ENCODE data around the gene SGK1.

The SGK1 gene

DNA sequence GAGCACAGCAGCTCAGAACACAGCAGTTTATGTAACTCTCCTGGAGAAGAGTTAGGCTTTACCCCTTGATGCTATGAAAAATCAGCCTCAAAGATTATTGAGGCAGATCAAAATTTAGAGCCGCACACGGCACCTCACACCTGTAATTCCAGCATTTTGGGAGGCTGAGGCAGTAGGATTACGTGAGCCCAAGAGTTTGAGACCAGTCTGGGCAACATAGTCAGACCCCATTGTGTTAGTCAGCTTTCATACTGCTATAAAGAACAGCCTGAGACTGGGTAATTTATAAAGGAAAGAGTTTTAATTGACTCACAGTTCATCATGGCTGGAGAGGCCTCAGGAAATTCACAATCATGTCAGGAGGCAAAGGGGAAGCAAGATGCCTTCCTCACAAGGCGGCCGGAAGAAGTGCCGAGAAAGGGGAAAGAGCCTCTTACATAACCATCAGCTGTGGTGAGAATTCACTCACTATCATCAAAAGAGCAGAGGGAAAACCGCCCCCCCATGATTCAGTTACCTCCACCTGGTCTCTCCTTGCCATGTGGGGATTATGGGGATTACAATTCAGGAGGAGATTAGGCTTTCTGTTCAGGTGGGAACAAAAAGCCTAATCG is 87.7 kb downstream of the SGK1 start:
- H3K27ac ChIP-seq (ENCODE audit: extremely low read depth, low read depth, low read length) = no peak overlapping the region
- POLR2A ChIA-PET = no interaction called here
- CTCF ChIA-PET = interaction anchor here (0.6 to 0.7 kb wide), 2 partner anchors 399 to 1596 kb away, joined by 3 read pairs; no protein-coding TSS in a partner anchor

DNA sequence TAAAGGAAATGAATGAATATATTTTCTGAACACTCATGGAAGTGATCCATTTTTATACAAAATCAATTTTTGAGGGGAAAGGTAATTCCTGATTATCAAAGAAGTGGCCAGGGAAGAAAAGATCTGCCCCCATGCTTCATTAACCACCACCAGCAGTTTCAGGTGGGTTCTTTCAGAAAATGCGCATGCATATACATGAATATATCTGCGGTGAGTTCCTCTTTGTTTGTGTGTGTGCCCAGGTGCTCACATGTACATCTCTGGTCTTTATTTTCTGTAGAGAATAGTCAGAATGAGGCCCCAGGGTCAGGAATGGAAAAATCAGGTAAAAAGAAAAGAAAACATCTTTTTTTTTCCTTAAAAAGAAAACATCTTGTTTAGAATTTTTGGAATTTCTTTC is 88.4 kb downstream of the SGK1 start:
- POLR2A ChIA-PET = no interaction called here
- Histone ChIP-seq H3K4me1 (ENCODE audit: control insufficient read depth, insufficient read depth, low read length) (no peaks in the 10 kb centered on the region), H3K27ac (ENCODE audit: extremely low read depth, low read depth, low read length) (no peak overlapping the region), H3K4me3 (ENCODE audit: low read depth, low read length) (no peak overlapping the region), H3K9me3 (ENCODE audit: control insufficient read depth, insufficient read depth, low read depth, low read length) (no peaks in the 10 kb centered on the region), H3K36me3 (ENCODE audit: control insufficient read depth in 2 of 2, insufficient read depth in 1 of 2, low read length in 2 of 2) (no peaks in the 10 kb centered on the region)
- TF ChIP-seq ZNF768 (tag by site-specific recombination; IDR thresholded peaks at IDR 0.05) = no peak
- TF ChIP-seq ZNF157 (tag by site-specific recombination; IDR thresholded peaks at IDR 0.05) = no peak
- TF ChIP-seq, protein P1, sequence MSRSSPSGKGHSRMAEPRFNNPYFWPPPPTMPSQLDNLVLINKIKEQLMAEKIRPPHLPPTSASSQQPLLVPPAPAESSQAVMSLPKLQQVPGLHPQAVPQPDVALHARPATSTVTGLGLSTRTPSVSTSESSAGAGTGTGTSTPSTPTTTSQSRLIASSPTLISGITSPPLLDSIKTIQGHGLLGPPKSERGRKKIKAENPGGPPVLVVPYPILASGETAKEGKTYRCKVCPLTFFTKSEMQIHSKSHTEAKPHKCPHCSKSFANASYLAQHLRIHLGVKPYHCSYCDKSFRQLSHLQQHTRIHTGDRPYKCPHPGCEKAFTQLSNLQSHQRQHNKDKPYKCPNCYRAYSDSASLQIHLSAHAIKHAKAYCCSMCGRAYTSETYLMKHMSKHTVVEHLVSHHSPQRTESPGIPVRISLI (tag by site-specific recombination; IDR thresholded peaks at IDR 0.05) = no peak
- no peak for TF ChIP-seq ZNF658 (tag by site-specific recombination; IDR thresholded peaks at IDR 0.05)
- TF ChIP-seq, protein P2, sequence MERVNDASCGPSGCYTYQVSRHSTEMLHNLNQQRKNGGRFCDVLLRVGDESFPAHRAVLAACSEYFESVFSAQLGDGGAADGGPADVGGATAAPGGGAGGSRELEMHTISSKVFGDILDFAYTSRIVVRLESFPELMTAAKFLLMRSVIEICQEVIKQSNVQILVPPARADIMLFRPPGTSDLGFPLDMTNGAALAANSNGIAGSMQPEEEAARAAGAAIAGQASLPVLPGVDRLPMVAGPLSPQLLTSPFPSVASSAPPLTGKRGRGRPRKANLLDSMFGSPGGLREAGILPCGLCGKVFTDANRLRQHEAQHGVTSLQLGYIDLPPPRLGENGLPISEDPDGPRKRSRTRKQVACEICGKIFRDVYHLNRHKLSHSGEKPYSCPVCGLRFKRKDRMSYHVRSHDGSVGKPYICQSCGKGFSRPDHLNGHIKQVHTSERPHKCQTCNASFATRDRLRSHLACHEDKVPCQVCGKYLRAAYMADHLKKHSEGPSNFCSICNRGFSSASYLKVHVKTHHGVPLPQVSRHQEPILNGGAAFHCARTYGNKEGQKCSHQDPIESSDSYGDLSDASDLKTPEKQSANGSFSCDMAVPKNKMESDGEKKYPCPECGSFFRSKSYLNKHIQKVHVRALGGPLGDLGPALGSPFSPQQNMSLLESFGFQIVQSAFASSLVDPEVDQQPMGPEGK (tag by site-specific recombination; IDR thresholded peaks at IDR 0.05) = no peak
- no peak for TF ChIP-seq ZNF664 (tag by site-specific recombination; IDR thresholded peaks at IDR 0.05)
- CTCF ChIA-PET = interaction anchor here (0.7 kb wide), 1 partner anchor 400 kb away, joined by 3 read pairs; no protein-coding TSS in a partner anchor

More for the DNA sequence above, 87.7 kb downstream of the SGK1 start:
- TF ChIP-seq ZNF626 (tag by site-specific recombination; IDR thresholded peaks at IDR 0.05) = no peak
- no peak for TF ChIP-seq KLF1 (tag by site-specific recombination; IDR thresholded peaks at IDR 0.05)
- TF ChIP-seq, protein P3, sequence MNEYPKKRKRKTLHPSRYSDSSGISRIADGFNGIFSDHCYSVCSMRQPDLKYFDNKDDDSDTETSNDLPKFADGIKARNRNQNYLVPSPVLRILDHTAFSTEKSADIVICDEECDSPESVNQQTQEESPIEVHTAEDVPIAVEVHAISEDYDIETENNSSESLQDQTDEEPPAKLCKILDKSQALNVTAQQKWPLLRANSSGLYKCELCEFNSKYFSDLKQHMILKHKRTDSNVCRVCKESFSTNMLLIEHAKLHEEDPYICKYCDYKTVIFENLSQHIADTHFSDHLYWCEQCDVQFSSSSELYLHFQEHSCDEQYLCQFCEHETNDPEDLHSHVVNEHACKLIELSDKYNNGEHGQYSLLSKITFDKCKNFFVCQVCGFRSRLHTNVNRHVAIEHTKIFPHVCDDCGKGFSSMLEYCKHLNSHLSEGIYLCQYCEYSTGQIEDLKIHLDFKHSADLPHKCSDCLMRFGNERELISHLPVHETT (tag by site-specific recombination; IDR thresholded peaks at IDR 0.05) = no peak
- TF ChIP-seq ZBTB20 (tag by site-specific recombination; IDR thresholded peaks at IDR 0.05) = no peak
- no peak for TF ChIP-seq ZNF416 (tag by site-specific recombination; IDR thresholded peaks at IDR 0.05)
- no peak for TF ChIP-seq ZNF169 (tag by site-specific recombination; IDR thresholded peaks at IDR 0.05)
- TF ChIP-seq ZNF335 (tag by site-specific recombination; conservative IDR thresholded peaks at IDR 0.05) = no peak
- TF ChIP-seq ZNF530 (tag by site-specific recombination; IDR thresholded peaks at IDR 0.05; ENCODE audit: low read depth) = no peak
- TF ChIP-seq ZNF664 (tag by site-specific recombination; IDR thresholded peaks at IDR 0.05) = no peak
- TF ChIP-seq HOXD13 (CRISPR knock-in tag; IDR thresholded peaks at IDR 0.05; ENCODE audit: borderline replicate concordance) = no peak
- no peak for TF ChIP-seq ZNF785 (tag by site-specific recombination; IDR thresholded peaks at IDR 0.05)
- TF ChIP-seq, protein P4, sequence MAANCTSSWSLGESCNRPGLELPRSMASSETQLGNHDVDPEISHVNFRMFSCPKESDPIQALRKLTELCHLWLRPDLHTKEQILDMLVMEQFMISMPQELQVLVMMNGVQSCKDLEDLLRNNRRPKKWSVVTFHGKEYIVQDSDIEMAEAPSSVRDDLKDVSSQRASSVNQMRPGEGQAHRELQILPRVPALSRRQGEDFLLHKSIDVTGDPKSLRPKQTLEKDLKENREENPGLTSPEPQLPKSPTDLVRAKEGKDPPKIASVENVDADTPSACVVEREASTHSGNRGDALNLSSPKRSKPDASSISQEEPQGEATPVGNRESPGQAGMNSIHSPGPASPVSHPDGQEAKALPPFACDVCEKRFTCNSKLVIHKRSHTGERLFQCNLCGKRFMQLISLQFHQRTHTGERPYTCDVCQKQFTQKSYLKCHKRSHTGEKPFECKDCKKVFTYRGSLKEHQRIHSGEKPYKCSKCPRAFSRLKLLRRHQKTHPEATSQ (tag by site-specific recombination; IDR thresholded peaks at IDR 0.05) = no peak
- TF ChIP-seq, protein P5, sequence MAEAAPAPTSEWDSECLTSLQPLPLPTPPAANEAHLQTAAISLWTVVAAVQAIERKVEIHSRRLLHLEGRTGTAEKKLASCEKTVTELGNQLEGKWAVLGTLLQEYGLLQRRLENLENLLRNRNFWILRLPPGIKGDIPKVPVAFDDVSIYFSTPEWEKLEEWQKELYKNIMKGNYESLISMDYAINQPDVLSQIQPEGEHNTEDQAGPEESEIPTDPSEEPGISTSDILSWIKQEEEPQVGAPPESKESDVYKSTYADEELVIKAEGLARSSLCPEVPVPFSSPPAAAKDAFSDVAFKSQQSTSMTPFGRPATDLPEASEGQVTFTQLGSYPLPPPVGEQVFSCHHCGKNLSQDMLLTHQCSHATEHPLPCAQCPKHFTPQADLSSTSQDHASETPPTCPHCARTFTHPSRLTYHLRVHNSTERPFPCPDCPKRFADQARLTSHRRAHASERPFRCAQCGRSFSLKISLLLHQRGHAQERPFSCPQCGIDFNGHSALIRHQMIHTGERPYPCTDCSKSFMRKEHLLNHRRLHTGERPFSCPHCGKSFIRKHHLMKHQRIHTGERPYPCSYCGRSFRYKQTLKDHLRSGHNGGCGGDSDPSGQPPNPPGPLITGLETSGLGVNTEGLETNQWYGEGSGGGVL (tag by site-specific recombination; IDR thresholded peaks at IDR 0.05) = no peak
- TF ChIP-seq BCL11A (tag by site-specific recombination; IDR thresholded peaks at IDR 0.05; ENCODE audit: low read depth) = no peak
- TF ChIP-seq ZNF843 (tag by site-specific recombination; IDR thresholded peaks at IDR 0.05) = no peak
- no peak for TF ChIP-seq ZNF24 (tag by site-specific recombination; IDR thresholded peaks at IDR 0.05)
- TF ChIP-seq, protein P6, sequence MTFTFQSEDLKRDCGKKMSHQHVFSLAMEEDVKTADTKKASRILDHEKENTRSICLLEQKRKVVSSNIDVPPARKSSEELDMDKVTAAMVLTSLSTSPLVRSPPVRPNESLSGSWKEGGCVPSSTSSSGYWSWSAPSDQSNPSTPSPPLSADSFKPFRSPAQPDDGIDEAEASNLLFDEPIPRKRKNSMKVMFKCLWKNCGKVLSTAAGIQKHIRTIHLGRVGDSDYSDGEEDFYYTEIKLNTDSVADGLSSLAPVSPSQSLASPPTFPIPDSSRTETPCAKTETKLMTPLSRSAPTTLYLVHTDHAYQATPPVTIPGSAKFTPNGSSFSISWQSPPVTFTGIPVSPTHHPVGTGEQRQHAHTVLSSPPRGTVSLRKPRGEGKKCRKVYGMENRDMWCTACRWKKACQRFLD (tag by site-specific recombination; IDR thresholded peaks at IDR 0.05) = no peak
- TF ChIP-seq, protein P7, sequence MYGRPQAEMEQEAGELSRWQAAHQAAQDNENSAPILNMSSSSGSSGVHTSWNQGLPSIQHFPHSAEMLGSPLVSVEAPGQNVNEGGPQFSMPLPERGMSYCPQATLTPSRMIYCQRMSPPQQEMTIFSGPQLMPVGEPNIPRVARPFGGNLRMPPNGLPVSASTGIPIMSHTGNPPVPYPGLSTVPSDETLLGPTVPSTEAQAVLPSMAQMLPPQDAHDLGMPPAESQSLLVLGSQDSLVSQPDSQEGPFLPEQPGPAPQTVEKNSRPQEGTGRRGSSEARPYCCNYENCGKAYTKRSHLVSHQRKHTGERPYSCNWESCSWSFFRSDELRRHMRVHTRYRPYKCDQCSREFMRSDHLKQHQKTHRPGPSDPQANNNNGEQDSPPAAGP (tag by site-specific recombination; IDR thresholded peaks at IDR 0.05) = no peak
- TF ChIP-seq, protein P8, sequence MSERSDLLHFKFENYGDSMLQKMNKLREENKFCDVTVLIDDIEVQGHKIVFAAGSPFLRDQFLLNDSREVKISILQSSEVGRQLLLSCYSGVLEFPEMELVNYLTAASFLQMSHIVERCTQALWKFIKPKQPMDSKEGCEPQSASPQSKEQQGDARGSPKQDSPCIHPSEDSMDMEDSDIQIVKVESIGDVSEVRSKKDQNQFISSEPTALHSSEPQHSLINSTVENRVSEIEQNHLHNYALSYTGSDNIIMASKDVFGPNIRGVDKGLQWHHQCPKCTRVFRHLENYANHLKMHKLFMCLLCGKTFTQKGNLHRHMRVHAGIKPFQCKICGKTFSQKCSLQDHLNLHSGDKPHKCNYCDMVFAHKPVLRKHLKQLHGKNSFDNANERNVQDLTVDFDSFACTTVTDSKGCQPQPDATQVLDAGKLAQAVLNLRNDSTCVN (tag by site-specific recombination; optimal IDR thresholded peaks at IDR 0.05) = no peak
- no peak for TF ChIP-seq MZF1 (tag by site-specific recombination; IDR thresholded peaks at IDR 0.05; ENCODE audit: borderline replicate concordance)
- H3K4me1 ChIP-seq (ENCODE audit: control insufficient read depth, insufficient read depth, low read length) = no peaks in the 10 kb centered on the region
- H3K36me3 ChIP-seq (ENCODE audit: control insufficient read depth in 2 of 2, insufficient read depth in 1 of 2, low read length in 2 of 2) = no peaks in the 10 kb centered on the region
- H3K4me3 ChIP-seq (ENCODE audit: low read depth, low read length) = no peak overlapping the region
- no peaks in the 10 kb centered on the region for H3K9me3 ChIP-seq (ENCODE audit: control insufficient read depth, insufficient read depth, low read depth, low read length)

Data from HEK293 (cell line).